Heart left ventricle (tissue), 13 donors: Measurements from ENCODE around the gene TDRD10.

ENCODE experiments used
- POLR2A ChIP-seq, 2 donors: fragments of 450-650 bp; IDR thresholded peaks; one replicate each; pipeline ENCODE4 v1.6.1; 2017; ENCODE audit warnings: antibody characterized with exemption in 2 of 2, mild to moderate bottlenecking in 2 of 2, moderate library complexity in 2 of 2
- TF ChIP-seq, protein P1 (sequence below), 12 donors: fragments of 200-600 bp; sonication (generic) in 4 of 12; IDR thresholded peaks; one replicate each; pipeline versions ENCODE4 v1.5.0 to v1.8.0; 2018 to 2022; ENCODE audit warnings: antibody characterized with exemption in 12 of 12, mild to moderate bottlenecking in 5 of 12
- donor health status: ischemic (EF 13 %, LVEDD 7.1; RV severe dilation, severe dysfunction).
- donor health status: DM: no; HTN: yes; CAD: no.
- donor health status: DM: no; HTN: no; CAD: no.
- donor health status: ischemic (EF 25% LVEDD 6.9; RV normal size, moderate dysfunction).
- donor health status: ischemic (EF 25% LVEDD 5.7; RV mildly dilated, moderate dysfunction).
- donor health status: ischemic (EF 35%, LVEDD 5.7; RV mildly dilated, moderate dysfunction).
- donor health status: nonischemic (EF 11% LVEDD 7.7; RV severe dilation, severe dysfunction).
- donor health status: DM: yes; HTN: yes; CAD: no.
- donor health status: PGD.
- donor health status: ischemic (EF 29% LVEDD 5.4; RV normal size, mild dysfunction).
- donor health status: nonischemic (EF 23%, LVEDD 6.1; RV moderate dilation, normal function).

DNA sequence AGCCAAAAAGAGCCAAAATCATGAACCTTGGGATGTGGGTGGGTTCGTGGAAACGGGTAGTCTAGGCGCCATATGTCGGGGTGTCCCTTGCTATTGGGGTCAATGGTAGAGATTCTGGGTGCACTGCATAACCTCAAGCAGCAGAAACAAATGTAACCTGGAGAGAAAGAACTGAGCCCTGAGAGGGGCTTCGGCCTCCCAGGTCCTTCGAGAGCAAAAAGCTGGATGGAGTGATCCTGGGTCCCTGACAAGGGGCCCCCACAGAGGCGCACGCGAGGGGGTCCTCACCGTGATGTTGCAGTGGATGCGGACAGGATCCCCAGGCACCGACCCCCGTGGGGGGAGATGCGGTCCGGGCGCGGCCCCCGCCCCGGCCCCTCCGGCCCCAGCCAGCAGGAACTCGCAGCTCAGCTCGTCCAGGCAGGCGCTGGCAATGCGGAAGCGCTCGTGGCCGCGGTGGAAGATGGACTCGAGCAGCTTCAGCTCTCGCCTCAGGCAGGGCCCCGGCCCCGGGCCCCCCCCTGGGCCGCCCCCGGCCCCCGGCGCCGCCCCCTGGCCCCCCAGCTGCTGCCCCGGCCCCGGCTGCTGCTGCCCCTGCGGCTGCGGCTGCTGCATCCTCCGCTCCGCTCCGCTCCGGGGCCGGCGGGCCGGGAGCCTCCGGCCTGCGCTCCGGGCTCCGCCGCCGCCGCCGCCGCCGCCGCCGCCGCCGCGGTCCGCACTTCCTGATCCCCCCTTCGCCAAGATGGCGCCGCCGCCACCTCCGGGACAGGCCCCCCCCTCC is 56.1 kb downstream of the TDRD10 start, which contains the start of gene UBE2Q1:
- TF ChIP-seq, protein P1, sequence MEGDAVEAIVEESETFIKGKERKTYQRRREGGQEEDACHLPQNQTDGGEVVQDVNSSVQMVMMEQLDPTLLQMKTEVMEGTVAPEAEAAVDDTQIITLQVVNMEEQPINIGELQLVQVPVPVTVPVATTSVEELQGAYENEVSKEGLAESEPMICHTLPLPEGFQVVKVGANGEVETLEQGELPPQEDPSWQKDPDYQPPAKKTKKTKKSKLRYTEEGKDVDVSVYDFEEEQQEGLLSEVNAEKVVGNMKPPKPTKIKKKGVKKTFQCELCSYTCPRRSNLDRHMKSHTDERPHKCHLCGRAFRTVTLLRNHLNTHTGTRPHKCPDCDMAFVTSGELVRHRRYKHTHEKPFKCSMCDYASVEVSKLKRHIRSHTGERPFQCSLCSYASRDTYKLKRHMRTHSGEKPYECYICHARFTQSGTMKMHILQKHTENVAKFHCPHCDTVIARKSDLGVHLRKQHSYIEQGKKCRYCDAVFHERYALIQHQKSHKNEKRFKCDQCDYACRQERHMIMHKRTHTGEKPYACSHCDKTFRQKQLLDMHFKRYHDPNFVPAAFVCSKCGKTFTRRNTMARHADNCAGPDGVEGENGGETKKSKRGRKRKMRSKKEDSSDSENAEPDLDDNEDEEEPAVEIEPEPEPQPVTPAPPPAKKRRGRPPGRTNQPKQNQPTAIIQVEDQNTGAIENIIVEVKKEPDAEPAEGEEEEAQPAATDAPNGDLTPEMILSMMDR (IDR thresholded peaks at IDR 0.05): no peak
- no peak for TF ChIP-seq POLR2A (IDR thresholded peaks at IDR 0.05)
